Measurements from ENCODE around the gene CYB5RL.

DNA sequence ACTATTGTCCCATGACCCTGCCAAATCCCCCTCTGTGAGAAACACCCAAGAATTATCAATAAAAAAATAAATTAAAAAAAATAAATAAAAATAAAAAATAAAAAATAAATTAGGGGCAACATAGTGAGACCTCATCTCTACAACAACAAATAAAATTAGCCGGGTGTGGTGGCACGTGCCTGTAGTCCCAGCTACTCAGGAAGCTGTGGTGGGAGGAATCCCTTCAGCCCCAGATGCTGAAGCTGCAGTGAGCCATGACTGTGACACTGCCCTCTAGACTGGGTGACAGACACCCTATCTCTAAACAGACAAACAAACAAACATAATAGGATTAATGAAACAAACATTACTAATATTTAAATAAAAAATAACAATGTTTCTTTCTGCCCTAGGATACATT is 34.5 kb upstream of the CYB5RL start:
- TF ChIP-seq SUZ12 (IDR thresholded peaks at IDR 0.05; ENCODE audit: extremely low read depth, insufficient read depth, insufficient read length) (no peak), YY1 (IDR thresholded peaks at IDR 0.05; ENCODE audit: insufficient read depth, insufficient read length) (no peak)

All from NT2/D1 (cell line).